ENCODE measurements around the gene OR5K1.

Gene OR5K1

DNA sequence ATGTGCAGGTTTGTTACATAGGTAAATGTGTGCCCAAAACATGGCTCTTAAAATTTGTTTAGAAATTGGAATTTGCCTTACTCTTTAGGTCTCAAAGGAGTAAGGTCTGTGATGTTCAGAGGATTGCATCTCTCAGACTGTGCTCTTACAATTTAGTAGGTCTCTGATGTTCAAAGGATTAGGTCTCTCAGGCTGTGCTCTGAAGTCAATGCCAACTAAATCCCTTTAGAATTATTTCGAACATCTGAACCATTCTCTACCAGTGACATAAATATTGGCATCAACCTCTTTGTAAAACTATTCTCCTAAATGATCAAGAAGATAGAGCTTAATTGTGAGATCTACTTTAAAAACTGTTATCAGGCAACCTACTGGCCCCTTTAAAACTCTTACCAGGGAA is at the start of gene OR5K1:
OR5K1 (plus strand) TSS at position 301 of the 400 bp plus-strand sequence. CDS start 6,376 bp downstream, outside the sequence.
- DNase-seq, result no peak

DNA sequence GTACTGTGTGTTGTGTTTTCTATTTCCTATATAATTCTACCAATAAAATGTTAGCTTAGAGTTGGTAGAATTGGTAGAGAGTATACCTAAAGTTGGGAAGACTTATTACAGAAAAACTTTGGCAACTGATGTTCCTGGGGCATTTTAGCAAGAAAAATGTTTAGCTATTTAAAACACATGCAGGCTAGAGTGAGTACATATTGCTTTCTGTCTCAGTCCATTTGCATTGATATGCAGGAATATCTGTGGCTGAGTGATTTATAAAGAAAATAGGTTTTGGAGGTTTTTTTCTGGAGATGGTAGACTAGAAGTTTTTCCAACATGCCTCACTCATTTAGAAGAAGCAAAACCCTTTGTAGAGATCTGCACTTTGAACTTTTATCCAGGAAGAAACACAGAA is 30.4 kb upstream of the OR5K1 start:
- no peak for DNase-seq

DNA sequence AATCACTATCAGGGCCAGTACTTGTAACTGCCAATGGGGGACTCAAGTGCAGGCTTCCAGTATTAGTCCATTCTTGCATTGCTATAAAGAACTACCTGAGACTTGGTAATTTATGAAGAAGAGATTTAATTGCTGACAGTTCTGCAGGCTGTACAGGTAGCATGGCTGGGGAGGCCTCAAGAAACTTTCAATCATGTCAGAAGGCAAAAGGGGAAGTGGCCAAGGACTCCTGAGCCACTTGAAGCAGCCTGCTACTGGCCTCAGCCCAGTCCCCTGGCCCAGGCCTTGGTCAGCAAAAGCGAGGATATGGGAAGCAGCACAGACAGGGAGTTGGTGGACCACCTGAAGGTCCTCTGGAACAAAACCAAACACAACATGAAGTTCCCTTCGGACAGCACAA is 29.2 kb upstream of the OR5K1 start:
- DNase-seq, result no peak

DNA sequence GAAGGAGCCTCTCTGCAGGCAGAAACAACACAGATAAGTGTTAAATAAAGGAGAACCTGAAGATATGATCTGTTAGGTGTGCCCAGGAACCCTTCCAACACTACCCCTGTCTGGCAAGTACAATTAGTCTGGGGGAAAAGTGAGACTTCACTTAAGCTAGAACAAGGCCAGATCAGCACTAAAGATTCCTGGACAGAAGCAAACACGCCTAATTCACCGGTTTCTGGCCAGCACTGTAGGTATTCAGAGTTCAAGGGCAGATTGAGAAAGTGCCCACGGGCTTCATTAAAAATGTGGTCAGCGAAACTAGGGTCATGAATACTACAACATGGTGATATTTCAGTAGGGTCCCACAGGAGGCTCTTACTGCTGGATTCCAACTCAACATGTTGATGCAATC is 28.6 kb upstream of the OR5K1 start:
- DNase-seq, result no peak

DNA sequence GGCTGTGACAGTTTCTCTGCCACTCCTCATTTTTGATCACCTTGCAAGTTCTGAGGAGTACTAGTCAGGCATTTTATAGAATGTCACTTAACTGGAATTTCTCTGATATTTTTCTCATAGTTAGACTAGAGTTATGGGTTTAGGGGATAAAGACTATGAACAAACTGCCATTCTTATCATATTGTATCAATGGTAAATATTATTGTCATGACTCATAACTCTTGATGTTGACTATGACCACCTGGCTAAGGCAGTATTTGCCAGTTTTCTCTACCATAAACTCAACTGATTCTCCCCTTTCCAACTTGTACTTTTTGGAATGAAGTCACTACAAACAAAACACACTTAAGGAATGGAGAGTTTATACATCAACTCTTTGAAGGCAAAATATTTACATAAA is 22.7 kb upstream of the OR5K1 start:
- no peak for DNase-seq

DNA sequence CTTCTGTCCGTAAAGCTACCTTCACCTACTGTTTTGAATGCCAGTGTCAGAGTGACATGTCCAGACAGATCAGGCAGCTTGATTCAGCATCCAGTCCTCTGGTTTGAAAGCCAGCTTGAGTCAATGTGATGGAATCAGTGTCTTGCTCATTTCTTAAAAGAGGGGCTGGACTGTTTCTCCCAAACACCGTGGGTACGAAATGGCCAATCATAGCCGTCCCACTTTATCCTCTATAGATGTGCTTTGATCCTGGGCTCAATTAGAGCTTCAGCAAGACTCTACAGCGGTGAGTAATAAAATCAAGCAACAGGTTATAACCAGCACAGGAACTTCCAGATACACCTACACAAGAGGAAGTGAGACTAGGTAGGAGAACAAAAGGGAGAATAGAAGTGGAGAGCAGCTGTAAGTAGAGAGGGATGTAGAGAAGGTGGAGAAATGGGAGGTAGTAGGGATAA is 17.0 kb upstream of the OR5K1 start:
- no peak for DNase-seq

DNA sequence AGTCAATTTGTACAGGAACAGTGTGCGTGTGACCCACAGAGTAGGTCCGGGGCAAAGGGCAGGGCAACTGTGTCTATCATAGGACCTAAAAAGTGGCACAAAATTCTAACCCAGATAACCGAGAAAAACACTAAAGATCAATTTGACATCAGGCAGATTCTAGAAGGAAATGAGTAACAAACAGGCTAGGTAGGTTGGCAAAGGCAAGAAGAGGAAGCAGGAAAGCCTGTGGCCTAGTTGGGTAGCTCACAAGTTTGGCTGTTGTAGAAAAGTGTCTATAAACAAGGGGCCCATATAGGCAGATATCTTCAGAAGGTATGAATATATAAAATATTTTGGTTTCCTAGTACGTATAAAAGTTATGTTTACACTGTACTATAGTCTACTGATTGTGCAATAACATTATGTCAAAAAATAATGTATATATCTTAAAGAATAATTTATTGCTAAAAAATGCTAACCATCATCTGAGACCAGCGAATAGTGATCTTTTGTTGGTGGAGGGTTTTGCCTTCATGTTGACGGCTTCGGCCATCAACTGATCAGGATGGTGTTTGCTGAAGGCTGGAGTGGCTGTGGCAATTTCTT is 13.3 kb upstream of the OR5K1 start:
- DNase-seq, result no peak

DNA sequence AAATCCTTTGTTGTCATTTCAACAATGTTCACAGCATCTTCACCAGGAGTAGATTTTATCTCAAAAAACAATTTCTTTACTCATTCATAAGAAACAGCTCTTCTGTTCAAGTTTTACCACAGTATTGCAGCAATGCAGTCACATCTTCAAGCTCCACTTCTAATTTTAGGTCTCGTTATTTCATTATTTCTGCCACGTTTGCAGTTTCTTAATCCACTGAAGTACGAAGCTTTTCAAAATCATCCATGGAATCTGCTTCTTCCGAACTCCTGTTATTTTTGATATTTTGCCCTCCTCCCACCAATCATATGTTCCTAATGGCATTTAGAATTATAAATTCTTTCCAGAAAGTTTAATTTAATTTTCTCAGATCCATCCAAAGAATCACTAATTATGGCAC is 12.6 kb upstream of the OR5K1 start:
- DNase-seq, result no peak

DNA sequence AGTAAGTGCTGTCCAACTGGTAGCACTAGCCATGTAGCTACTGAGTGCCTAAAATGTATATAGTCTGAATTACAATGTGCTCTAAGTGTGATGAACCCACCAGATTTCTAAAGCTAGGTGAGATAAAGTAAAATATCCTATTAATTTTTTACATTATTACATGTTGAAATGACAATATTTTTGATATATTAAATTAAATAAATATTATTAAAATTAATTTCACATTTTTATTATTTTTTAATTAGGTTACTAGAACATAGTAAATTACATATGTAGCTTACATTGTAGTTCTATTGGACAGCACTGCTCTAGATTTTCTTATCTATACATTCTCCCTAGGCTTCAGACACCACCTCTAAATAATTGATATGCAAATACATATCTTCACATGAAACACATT is 9.2 kb upstream of the OR5K1 start:
- DNase-seq, result no peak

DNA sequence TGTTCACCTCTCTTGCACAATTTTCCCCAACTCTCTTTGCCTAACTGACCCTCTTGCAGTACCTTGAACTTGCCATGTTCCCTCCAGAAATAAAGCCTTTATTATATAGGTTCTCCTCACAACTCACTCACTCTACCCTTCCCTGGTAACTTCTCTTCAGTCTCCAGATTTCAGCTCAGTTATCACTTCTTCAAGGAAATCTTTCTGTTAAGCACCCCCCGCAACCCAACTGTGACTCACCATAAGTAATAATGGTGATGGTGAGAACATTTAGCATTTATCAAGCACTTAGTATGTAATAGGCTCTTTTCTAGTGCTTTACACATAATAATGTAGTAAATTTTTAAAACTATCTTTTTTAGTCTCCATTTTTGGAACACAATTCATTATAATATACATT is 8.1 kb upstream of the OR5K1 start:
- peak in 2 of 56 donors; percentile 8 to 15 for DNase-seq

DNA sequence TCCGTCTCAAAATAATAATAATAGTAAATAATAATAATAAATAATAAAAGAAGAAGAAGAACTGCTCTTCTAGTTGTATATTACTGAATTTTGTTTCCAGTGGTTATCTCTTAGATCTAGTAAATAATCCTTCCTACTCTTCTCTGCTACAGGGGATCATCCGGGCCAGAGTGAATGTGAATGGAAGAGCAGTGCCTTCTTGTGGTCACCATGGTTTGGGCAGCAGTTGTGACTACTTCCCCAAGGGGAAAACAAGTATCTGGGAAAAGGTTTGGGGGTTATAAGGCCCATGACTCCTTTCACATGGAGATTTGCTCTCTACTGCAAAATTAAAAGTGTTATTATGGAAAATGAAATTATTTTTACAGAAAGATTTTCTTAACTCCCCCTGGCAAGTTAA is 5.5 kb upstream of the OR5K1 start:
- DNase-seq, result no peak

DNA sequence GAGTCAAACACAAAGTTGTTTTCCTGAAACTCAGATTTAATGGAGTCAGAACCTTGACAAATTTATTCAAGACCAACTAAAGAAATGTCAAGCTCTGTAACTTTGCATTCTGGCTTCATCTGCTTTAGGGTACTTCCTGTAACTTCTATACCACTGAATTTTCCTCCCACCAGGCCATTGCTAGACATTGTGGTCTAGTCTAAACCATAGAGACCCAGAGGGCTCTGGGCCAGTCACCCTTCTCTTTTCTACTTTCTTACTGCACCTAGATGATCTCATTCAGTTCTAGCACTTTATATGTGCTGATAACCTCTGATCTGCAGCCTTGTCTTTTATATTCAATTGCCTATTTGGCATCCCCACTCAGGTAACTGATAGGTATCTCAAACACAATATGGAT is 2.8 kb upstream of the OR5K1 start:
- DNase-seq, result no peak

DNA sequence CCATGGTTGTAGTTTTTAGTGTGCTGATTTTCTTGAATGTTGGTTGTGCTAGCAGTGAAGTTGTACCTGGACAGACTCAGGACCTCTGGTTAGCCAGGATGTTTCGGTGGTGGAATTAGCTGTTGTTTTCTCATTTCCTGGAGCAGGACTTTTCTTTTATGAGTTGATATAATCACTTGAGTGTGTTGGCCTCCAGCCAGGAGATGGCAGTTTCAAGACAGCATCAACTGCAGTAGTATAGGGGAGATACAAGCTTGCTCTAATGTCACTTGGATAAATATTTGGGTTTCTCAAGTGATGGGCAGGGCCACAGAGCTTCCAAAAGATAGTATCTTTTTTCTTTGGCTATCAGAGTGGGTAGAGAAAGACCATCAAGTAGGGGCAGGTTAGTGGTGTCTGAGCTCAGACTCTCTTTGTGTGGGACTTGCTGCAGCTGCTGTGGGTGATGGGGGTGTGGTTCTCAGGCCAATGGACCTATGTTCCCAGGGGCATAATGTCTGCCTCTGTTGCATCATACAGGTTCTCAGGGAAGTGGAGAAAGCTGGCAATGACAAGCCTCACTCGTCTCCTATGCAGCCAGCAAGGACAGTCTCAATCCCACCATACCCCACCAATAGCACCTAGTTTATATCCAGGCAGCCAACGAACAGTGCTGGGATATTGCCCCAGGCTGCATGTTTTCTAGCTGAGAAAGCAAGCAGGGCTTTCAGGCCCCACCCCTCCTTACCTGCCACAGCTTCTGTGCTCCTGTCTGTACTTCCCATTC is 19.9 kb downstream of the OR5K1 start:
- no peak for DNase-seq

DNA sequence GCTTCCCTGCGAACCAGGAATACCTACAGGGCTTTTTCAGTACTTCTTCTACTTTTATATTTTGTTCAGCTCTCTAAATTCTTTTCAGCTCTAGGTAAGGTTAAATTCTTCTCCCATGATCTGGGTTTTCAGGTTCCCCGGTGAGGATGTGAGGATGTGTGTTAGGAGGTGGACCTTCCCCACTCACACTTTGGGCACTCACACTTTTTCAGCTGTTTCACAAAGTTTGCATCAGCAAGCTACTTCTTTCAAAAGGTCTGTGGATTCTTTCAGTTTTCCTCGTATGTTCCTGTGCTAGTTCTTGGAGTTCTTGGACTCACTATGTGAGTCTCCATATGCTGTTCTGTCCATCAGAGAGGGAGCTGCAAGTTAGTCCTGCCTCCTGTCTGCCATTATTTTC is 20.6 kb downstream of the OR5K1 start:
- DNase-seq, result no peak

DNA sequence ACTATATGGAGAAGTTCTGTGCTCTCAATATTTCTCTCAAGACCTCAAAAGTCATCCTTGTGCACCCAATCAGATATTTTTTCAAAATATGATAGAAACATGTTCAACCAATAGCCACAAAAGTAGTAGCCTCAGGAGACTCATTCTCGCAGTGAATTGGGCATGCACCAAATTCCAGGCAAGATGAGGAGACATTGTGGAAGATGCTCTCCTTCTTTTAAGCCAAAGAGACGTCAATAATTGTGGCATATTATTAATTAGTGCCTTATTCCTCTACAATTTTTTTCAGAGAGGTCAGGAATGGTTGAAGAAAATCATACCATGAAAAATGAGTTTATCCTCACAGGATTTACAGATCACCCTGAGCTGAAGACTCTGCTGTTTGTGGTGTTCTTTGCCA is 34.4 kb downstream of the OR5K1 start, which contains the start of gene OR5K2:
OR5K2 (plus strand) TSS at position 301 of the 400 bp plus-strand sequence; CDS start at position 301, 0 bp downstream.
- DNase-seq, result no peak

DNA sequence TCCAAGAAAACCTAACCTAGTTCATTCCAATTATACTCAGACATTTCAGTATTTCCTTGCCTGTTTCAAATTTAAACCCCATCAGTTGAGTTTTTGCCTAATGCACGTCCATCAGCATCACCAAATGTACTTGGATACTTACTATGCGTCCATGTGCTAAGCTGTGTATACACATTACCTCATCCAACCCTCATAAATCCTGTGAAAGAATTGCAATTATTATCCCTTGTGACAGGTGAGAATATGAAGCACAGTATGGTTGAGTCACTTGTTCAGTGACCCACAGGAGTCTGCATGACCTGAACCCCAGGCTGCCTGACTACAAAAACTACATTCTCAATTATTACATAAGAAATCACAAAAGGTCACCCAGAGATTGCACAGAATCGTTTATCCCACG is 37.0 kb downstream of the OR5K1 start:
- no peak for DNase-seq

DNA sequence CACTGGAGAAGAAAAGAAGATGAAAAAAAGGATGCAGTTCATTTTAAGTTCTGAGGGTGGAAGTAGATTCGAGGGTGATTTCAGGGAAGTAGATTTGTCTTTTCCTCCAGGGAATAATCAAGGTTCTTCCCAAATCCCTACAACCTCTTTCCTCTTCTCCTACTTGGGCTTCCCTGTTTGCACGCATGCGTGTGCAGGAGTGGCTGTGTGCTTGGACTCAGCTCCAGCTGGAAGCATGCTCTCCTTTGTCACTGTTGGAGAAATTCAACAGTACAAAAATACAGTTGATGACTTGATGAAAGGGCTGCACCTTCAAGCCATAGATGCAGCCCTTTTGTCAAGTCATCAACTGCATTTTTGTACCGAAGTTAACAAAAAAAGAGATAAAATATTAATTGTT is 38.3 kb downstream of the OR5K1 start:
- peak in 10 of 56 donors; percentile 1 to 44 (median 16) for DNase-seq

DNA sequence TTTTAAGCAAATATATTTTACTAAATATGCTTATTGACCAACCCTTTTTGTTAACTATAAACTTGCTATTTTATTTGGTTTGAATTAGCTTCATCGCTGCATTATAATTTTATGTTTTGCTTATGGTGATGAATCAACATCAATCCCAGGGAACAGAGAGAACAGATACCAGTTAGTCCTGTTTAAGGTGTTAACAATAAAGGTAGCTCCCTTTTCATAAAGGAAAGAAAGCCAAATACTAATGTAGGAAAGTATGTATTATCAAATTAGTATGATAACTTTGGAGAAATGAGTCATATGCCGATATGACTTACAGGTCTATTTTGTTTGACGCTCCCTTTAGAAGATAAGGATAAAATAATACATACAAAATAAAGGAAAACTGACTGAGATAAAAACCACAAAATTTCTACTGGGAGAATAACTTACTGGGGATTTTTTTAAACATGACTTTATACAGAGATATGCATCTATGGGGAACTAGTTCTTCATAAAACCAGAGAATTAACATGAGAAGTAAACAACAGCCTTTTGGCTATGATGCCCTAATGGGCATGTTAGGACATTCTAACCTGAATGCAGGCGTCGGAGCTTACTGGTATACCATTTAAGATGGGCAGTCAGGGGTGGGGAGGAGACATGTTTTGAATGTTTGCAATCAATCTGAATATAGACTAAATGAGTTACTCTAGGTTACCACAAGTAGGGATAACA is 39.0 kb downstream of the OR5K1 start:
- DNase-seq, result no peak

DNA sequence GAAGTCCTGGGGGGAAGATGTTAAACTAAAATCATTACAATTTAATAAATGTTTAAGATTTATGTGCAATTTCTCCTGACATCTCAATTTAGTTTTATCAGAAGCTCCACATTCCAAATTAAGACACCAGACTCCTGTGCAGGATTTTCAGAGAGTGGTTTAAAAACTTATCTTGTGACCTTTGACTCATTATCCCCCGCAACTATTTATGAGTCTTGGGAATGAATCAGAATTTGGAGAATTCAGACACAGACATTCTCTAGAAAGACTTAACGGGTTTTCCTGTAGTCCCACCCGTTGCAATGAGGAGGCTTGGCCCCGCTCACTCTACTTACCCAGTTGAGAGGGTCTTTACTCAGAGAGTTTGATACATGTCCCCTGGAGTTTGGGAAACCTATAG is 41.5 kb downstream of the OR5K1 start:
- DNase-seq, result no peak

DNA sequence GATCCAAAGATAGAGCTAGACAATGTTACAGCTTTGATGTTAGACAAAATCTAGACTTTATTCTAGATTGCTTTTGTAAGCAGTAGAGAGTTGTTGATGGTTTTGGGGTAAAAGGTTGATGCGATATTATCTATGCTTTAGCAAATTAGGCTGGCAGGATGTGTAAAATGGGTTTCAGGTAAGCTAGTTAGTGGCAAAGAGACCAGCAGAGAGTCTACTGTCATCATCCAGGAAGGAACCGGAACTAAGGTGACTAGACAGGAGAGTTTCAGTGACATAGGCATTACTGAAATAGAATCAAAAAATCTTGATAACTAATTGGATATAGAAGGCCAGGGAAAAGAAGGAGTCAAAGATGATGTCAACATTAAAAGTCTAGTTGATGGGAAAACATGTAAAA is 45.6 kb downstream of the OR5K1 start:
- DNase-seq, result no peak

DNA sequence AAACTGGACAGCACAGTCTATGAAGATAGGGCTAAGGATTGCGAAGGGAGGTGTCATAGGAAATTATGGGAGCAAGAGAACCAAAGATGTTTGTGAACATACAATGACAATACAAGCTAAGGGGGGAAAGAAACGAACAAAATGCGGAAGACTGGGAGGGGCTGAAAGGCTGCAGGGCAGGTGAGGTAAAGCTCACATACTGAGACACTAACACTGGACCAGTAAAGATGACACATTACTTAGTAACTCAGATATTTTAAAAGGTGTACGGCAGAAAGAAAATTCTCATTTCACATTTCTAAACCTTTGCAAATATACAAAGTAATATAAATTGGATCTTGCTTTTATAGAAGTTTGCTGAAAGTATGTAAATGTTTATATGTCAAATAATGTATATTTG is 49.6 kb downstream of the OR5K1 start:
- DNase-seq, result no peak

DNA sequence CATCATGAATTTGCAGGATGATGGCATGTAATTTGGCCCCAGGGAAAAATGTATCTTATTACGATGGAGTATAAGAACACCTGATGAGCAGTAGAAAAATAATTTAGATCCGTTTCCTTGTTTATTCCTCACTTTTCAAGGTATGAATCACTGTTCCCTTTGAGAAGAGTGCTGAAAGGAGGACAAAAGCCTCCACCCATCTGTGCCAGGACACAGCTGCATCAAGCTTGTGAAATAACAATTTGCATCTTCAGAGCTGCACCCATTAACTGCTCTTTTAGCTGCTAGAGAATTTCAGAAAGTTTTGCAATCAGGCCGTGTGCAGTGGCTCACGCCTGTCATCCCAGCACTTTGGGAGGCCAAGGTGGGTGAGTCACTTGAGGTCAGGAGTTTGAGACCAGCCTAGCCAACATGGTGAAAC is 50.1 kb downstream of the OR5K1 start:
- peak in 3 of 56 donors; percentile 7 to 10 (median 10) for DNase-seq

All from amygdala (tissue), 56 donors.